Effector memory CD8-positive, alpha-beta T cell (primary cell): Measurements from ENCODE around the gene CENPX.
"Not testable (repeated sequence)": the region's sequence is repeated elsewhere in the genome, so short reads cannot be mapped to it uniquely, and the experiment has no call there.

Experiments
- ATAC-seq: fragments of 150-1000 bp; cut with Tn5 transposase; replicated peaks from 2 replicates; pipeline ENCODE4 v1.10.0; 2021; ENCODE audit warnings: mild to moderate bottlenecking, moderate library complexity
- DNase-seq, 3 experiments: peaks; one replicate each; pipeline ENCODE4 v3.0.0; 2021
- H3K27ac Mint-ChIP-seq, 2 donors: one replicate each; pipeline ENCODE4 v1.8.0; 2022; ENCODE audit warnings: mild to moderate bottlenecking in 2 of 2, mixed read lengths in 2 of 2, moderate library complexity in 2 of 2
- H3K27me3 Mint-ChIP-seq, 2 donors: one replicate each; pipeline ENCODE4 v1.8.0; 2022; ENCODE audit warnings: mixed read lengths in 2 of 2
- H3K36me3 Mint-ChIP-seq: one replicate; pipeline ENCODE4 v1.8.0; 2022; ENCODE audit warnings: mild to moderate bottlenecking, moderate library complexity, mixed read lengths; ENCODE audit not compliant: insufficient read depth
- H3K4me1 Mint-ChIP-seq, 2 donors: one replicate each; pipeline ENCODE4 v1.8.0; 2022; ENCODE audit warnings: low read depth in 2 of 2, mixed read lengths in 2 of 2
- H3K4me3 Mint-ChIP-seq, 2 donors: one replicate each; pipeline ENCODE4 v1.8.0; 2022; ENCODE audit warnings: mild to moderate bottlenecking in 2 of 2, mixed read lengths in 2 of 2, moderate library complexity in 2 of 2
- H3K9me3 Mint-ChIP-seq, 2 donors: one replicate each; pipeline ENCODE4 v1.8.0; 2022; ENCODE audit warnings: mixed read lengths in 2 of 2

CENPX gene

DNA sequence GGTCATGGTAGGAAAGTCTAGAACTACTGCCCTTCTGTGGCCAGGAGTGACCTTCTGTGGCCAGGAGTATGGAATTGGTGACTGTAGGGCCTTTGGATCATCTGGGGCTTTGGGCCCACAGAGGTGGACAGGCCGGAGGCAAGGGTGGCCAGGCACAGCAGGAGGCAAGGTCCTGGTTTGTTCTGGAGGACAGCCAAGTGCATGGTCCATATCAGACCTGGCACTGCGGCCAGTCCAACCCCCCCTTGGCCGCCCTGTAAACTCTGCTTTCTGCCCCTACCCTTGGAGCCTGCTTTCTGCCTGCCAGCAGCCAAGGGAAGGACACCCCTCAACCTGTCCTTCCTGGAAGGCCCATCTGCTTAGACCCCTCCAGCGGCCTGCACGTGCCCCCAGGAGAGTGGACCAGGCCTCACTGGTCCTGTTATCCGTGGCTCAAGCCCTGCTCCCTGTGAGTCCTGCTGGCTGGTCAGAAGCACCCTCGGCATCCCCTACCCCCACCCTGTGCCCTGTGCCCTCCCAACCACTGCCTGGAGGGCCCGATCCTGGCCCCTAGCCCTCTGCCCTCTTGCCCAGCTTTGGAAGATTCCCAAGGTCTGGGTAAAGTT is 17.1 kb upstream of the CENPX start:
- no peaks in the 10 kb centered on the region for H3K27me3 Mint-ChIP-seq
- no peak for DNase-seq
- H3K4me1 Mint-ChIP-seq: peaks cover 17 to 21% of the 10 kb centered on the region in 2 donors
- H3K27ac Mint-ChIP-seq: no peak overlapping the region
- peaks cover 12% of the 10 kb centered on the region for H3K36me3 Mint-ChIP-seq
- H3K4me3 Mint-ChIP-seq: peak overlapping the region in 1 of 2 donors; percentile 31
- ATAC-seq: no peak
- H3K9me3 Mint-ChIP-seq: no peaks in the 10 kb centered on the region

DNA sequence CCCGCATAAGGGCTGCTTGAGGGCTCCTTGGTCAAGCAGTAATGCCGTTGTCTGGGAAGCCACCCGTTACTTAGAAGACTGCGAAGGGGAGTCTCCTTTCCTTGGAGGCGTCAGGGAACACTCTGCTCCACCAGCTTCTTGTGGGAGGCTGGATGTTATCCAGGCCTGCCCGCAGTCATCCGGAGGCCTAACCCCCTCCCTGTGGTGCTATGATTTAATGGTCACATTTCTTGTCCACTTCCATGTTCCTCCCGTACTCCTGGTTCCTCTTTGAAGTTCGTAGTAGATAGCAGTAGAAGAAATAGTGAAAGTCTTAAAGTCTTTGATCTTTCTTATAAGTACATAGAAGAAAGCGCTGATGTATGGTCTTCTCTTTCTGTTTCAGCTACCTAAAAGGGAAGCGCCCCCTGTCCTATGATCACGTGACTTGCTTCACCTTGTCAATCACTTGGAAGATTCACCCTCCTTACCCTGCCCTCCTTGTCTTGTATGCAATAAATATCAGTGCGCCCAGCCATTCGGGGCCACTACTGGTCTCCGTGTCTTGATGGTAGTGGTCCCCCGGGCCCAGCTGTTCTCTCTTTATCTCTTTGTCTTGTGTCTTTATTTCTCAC is 16.2 kb upstream of the CENPX start:
- DNase-seq, H3K27me3 Mint-ChIP-seq, ATAC-seq, H3K27ac Mint-ChIP-seq, H3K9me3 Mint-ChIP-seq: not testable (repeated sequence)
- H3K4me1 Mint-ChIP-seq: peaks cover 17 to 21% of the 10 kb centered on the region in 2 donors
- H3K36me3 Mint-ChIP-seq: peaks cover 12% of the 10 kb centered on the region
- H3K4me3 Mint-ChIP-seq: peak overlapping the region; percentile 31 to 32

DNA sequence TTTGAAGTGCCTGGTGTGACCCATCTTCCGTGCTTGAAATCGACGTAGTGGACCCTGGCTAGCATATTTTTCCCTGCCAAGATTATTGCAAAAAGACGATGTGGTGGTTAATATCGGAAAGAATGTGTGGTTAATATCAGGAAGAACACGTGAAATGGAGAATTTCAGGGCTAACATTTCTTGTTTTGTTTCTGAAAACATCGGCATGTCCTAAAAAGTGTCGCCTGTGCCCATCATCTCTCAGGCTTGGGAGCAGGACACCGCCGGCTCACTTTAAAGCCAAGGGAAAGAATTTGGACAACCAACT is 15.2 kb upstream of the CENPX start:
- Mint-ChIP-seq H3K9me3 (no peaks in the 10 kb centered on the region), H3K27me3 (no peaks in the 10 kb centered on the region), H3K27ac (peak overlapping the region; percentile 79 to 88), H3K4me1 (peaks cover 17 to 21% of the 10 kb centered on the region in 2 donors), H3K4me3 (peak overlapping the region; percentile 82 to 88), H3K36me3 (peaks cover 12% of the 10 kb centered on the region)
- DNase-seq: no peak
- no peak for ATAC-seq

DNA sequence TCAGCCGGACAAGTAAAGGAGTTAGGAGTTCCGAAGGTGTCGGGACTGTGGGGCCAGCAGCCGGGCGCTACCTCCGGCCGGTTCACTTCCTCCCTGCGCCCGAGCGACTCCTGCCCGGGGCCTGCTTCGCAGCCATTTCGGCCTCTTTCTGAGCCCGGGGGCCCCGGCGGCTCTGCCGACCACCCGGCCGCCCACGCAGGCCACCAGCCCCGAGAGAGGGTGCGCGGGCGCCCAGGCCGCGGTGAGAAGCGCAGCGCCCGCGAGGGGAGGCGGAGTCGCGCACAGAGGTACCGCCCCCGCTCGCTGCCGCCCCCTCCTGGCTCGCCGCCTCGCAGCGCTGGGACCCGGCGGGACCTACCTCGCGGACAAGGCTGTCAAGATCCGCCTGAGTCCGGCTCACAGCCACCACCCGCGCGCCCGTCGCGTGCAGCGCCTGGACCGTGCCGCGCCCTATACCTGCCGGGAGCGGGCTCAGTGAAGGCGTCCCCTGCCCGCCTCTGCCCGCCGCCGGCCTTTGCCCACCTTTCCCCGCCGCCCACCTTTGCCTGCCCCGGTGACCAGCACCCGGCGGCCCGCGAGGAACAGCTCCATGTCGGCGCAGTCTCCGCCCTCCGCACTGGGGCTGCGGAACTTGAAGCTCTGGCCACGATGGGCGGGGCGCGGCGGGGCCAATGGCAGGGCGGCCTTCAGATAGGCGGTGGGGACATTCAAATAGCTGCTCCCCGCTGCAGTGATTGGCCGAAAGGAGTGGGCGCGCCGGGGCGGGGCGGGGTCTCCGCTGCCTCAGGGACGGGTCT is 14.6 kb upstream of the CENPX start, which contains the start of gene DCXR:
DCXR (minus strand) TSS at position 606 of the 797 bp plus-strand sequence; CDS start at position 591, 15 bp downstream.
- Mint-ChIP-seq H3K9me3 (no peaks in the 10 kb centered on the region), H3K4me1 (peaks cover 17 to 21% of the 10 kb centered on the region in 2 donors)

DNA sequence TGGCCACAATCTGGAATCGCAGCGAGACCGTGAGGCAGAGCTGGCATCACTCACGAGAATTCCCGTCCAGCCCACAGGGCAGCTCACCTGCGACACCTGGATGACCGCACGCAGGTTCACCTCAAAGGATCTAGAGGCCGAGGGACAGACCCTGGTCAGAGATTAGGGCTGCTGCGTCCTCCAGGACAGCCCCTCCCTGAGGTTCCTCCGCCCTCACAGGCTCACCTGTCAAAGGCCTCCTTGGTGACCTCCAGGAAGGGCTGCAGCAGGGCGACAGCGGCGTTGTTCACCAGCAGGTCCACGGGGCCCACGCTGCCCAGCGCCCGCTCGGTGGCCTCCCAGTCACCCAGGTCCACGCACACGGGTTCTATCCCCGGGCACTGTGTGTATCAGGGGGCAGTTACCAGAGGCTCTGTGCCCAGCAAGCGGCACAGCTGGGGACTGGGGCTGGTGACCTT is 14.0 kb upstream of the CENPX start:
- Mint-ChIP-seq H3K4me3 (peak overlapping the region; percentile 82 to 88), H3K4me1 (peaks cover 17 to 21% of the 10 kb centered on the region in 2 donors), H3K36me3 (peaks cover 12% of the 10 kb centered on the region), H3K9me3 (no peaks in the 10 kb centered on the region), H3K27ac (peak overlapping the region; percentile 57 to 88), H3K27me3 (no peaks in the 10 kb centered on the region)
- no peak for DNase-seq
- ATAC-seq: no peak

More for the DNA sequence above, 14.6 kb upstream of the CENPX start, which contains the start of gene DCXR:
- Mint-ChIP-seq H3K36me3 (peaks cover 12% of the 10 kb centered on the region), H3K4me3 (peak within 1 kb of the TSS; percentile 82 to 88), H3K27me3 (no peaks in the 10 kb centered on the region), H3K27ac (peak within 1 kb of the TSS; percentile 79 to 88)
- ATAC-seq (peak; percentile 90), DNase-seq (peak; percentile 91 to 93 (median 92))

DNA sequence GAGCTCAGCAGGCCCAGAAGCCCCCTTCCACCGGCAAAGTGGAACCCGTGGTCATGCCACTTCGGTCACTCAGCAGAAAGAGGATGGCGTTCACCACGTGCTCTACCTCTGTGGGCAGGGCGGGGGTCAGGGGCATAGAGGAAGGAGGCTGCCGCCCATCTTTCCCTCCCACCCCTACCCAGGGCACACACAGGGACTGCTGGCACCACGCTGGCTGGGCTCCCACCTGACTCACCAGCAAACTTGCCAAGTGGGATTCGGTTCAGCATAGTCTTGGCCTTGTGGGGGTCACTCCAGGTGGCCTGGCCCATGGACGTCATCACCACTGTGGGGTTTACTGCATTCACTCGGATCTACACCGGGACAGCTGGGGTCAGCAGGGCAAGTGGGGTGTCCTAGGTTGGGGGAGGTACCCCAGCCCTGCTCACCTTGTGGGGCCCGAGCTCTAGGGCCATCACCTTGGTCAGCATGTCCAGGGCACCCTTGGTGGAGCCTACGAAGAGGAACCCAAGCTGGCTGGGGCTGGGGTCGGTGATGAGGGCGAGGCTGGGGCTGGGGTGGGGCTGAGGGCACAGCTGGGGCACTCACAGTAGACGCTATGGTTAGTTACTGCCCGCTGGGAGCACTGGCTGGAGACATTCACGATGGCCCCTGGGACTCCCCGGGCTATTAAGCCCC is 13.4 kb upstream of the CENPX start:
- DNase-seq: no peak
- Mint-ChIP-seq H3K27me3 (no peaks in the 10 kb centered on the region), H3K27ac (peak overlapping the region; percentile 57 to 88), H3K9me3 (no peaks in the 10 kb centered on the region), H3K4me1 (peaks cover 17 to 21% of the 10 kb centered on the region in 2 donors), H3K4me3 (peak overlapping the region; percentile 82 to 88), H3K36me3 (peaks cover 12% of the 10 kb centered on the region)
- ATAC-seq: no peak

DNA sequence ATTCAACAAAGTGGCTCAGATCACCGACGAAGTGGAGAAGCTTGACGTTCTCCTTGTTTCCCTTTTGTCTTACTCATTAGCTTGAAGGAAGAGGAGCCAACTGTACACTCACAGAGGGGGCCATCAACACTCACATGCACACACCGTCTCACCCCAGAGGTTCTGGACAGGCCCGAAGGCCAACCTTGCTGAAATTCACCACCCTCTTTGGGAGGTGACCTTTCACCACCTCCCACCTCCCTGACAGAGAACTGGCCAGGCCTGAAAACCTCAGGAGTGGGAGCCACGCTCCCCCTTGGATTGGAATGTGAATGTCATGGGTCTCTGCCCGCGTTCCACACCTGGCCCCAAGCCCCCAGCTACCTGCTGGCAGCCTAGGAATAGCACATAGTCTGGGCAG is 12.8 kb upstream of the CENPX start:
- H3K36me3 Mint-ChIP-seq: peaks cover 13% of the 10 kb centered on the region
- peak overlapping the region; percentile 82 to 88 for H3K4me3 Mint-ChIP-seq
- H3K4me1 Mint-ChIP-seq: peaks cover 19 to 23% of the 10 kb centered on the region in 2 donors
- H3K27me3 Mint-ChIP-seq: no peaks in the 10 kb centered on the region
- DNase-seq (no peak), ATAC-seq (no peak)
- no peaks in the 10 kb centered on the region for H3K9me3 Mint-ChIP-seq
- peak overlapping the region in 1 of 2 donors; percentile 57 for H3K27ac Mint-ChIP-seq

DNA sequence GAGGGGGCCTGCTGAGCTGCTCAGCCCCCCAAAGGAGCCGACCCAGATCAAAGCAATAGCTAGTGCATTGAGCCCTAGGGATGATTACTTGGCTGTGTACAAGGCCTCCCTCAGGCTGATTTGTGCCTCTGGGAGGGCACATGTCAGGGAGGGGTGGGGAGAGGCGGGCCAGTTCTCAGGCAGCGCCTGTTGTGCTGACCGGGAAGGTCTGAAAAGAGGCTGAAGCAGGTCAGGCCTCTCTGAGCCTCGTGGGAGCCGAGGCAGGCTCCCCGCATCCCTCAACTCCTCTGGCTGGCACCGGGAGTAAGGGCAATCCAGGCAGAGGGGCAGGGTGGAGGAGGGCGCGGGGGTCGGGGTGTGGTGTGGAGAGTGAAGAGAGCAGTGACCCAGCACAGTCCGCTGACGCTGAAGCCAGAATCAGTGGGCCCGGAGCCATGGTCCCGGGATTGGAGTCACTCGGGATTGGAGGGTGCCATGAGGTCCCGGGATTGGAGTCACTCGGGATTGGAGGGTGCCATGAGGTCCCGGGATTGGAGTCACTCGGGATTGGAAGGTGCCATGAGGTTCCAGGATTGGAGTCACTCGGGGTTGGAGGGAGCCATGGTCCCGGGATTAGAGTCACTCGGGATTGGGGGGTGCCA is 11.8 kb upstream of the CENPX start:
- Mint-ChIP-seq H3K27ac (no peak overlapping the region), H3K4me1 (peaks cover 24 to 28% of the 10 kb centered on the region in 2 donors), H3K36me3 (peaks cover 15% of the 10 kb centered on the region), H3K27me3 (no peaks in the 10 kb centered on the region), H3K9me3 (no peaks in the 10 kb centered on the region), H3K4me3 (peak overlapping the region in 1 of 2 donors; percentile 2)
- ATAC-seq: no peak
- DNase-seq: no peak

DNA sequence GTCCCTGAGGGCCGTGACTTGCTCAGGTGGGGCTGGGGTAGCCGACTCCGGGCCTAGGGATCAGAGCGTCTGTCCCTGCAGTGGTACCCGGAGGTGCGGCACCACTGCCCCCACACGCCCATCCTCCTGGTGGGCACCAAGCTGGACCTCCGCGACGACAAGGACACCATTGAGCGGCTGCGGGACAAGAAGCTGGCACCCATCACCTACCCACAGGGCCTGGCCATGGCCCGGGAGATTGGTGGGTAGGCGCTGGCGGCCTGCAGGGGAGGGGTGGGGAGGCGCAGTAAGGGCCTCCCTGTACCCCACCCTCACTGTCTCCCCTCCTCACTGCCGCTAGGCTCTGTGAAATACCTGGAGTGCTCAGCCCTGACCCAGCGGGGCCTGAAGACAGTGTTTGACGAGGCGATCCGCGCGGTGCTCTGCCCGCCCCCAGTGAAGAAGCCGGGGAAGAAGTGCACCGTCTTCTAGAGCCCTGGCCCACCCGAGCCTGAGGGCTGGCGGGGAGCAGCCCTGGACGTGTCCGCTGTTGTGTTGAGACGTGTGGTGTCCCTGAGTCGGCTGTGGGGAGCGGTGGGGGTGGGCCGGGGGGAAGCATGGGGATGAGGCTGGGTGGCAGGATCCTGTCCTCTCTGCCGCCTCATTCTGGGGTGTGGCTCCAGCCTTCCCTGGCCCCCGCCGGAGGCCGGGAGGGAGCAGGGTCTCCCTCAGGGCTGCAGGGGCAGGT is 10.8 kb upstream of the CENPX start:
- Mint-ChIP-seq H3K27me3 (no peaks in the 10 kb centered on the region), H3K4me1 (peaks cover 23 to 25% of the 10 kb centered on the region in 2 donors), H3K9me3 (no peaks in the 10 kb centered on the region), H3K27ac (no peak overlapping the region), H3K36me3 (peaks cover 15% of the 10 kb centered on the region), H3K4me3 (no peak overlapping the region)
- no peak for DNase-seq
- no peak for ATAC-seq

DNA sequence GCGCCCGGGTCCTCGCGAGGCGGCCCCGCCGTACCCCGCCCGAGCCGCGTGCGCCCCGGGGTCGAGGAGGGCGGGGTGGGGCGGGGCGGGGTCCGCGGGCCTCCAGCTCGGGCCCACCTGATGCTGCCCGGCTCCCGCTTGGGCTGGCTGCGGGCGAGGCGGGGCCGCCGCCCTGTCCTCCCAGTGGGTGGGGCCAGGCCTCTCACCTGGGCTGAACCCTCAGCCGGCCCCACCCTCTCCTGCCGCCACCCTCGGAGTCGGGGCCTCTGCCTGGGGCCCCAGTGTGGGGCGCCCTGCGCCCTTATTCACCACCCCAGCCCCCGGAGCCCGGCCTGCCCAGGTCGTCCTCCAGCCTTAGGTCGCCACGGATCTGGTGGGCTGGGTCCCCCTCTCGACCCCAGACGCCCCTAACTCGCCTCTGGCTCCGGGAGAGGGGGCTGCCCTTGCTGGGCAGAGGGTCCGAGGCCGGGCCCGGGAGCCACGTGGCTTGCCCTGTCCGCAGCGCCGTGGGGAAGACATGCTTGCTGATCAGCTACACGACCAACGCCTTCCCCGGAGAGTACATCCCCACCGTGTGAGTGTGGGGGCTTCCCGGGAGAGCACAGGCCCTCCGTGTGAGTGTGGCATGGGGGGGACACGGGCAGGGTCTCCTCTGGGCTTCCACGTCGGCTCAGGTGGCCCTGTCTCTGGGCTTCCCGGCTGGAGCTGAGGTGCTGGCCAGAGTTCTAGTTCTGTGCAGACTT is 9.4 kb upstream of the CENPX start:
- peaks cover 8% of the 10 kb centered on the region for H3K36me3 Mint-ChIP-seq
- peaks cover 18 to 19% of the 10 kb centered on the region in 2 donors for H3K4me1 Mint-ChIP-seq
- H3K4me3 Mint-ChIP-seq: peak overlapping the region; percentile 57 to 59
- ATAC-seq: no peak
- H3K27ac Mint-ChIP-seq: no peak overlapping the region
- no peaks in the 10 kb centered on the region for H3K27me3 Mint-ChIP-seq
- H3K9me3 Mint-ChIP-seq: no peaks in the 10 kb centered on the region
- no peak for DNase-seq

DNA sequence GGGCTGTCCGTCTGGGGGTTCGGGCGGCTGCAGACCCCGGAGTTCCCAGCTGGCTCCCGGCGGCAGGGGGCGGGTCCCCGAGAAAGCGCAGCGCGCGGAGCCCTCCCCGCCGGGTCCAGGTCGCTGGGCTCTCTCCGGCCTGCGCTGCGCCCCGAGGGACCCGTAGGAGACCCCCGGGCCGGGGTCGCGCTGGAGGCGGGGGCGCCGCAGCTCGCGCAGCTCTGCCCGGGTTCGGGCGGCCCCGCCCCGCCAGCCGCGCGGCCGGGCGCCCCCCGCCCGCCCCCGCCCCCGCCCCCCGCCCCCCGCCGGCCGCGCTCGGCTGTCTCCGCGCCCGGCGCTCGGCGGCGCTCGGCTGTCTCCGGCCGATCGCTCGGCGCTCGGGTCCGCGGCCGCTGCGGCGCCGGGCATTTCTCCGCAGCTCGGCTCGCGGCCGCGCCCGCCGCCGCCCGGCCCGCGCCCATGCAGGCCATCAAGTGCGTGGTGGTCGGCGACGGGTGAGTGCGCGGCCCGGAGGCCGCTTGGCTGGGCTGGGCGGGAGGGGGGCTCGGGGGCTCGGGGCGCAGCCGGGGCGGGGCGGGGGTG is 8.7 kb upstream of the CENPX start, which contains the start of gene RAC3:
RAC3 (plus strand) TSS at position 376 of the 582 bp plus-strand sequence; CDS start at position 460, 84 bp downstream.
- Mint-ChIP-seq H3K9me3 (no peaks in the 10 kb centered on the region), H3K4me3 (peak within 1 kb of the TSS; percentile 84 to 85), H3K27ac (no peak within 1 kb of the TSS), H3K4me1 (peaks cover 18 to 19% of the 10 kb centered on the region in 2 donors), H3K36me3 (peaks cover 4% of the 10 kb centered on the region), H3K27me3 (no peaks in the 10 kb centered on the region)
- ATAC-seq (no peak), DNase-seq (no peak)
